HepG2 (cell line): ENCODE measurements around the gene GLYR1. TPM values are rescaled to one million over a fixed set of nuclear protein-coding genes. Genes with fewer than 3 reads are reported as not detected.

Experiments used
- ATAC-seq: fragments of 200-7000 bp; cut with Tn5 transposase; 3 replicates; pipeline ENCODE4 v1.9.1; 2020; ENCODE audit warnings: mild to moderate bottlenecking, moderate library complexity
- BruUV-seq: library from RNA; stranded (reverse); fragments of 400-500 nt; replicated peaks from 2 replicates; lab custom pipeline; 2021; lab: Mats Ljungman, UMichigan
- CTCF ChIA-PET: fragments of 300-600 bp; formaldehyde crosslinking; extraction: SDS; loops from one replicate; lab custom pipeline; 2021; ENCODE audit warnings: low total read pairs, inconsistent platforms, low intra/inter-chr PET ratio; lab: Yijun Ruan, JAX
- POLR2A ChIA-PET: fragments of 350-600 bp; sonication (Branson Sonifier 250); formaldehyde crosslinking; loops from one replicate; lab custom pipeline; 2020; ENCODE audit warnings: antibody characterized with exemption, inconsistent platforms; lab: Yijun Ruan, JAX
- DNase-seq: peaks from one replicate; pipeline ENCODE4 v3.0.0-alpha.2; 2015; ENCODE audit warnings: low spot score
- FAIRE-seq: peaks from 3 replicates; lab custom pipeline; 2011; peaks lifted over from hg19 to GRCh38; lab: Jason Lieb, UNC
- H2AFZ ChIP-seq: one replicate; pipeline ENCODE4 v1.6.1; 2011; ENCODE audit warnings: low read length, inconsistent platforms
- H3K27ac ChIP-seq: fragments of 300-600 bp; 3 replicates; pipeline ENCODE4 v1.8.0; 2011; ENCODE audit warnings: mixed run types, mild to moderate bottlenecking, mixed read lengths, low read length, inconsistent platforms; ENCODE audit not compliant: insufficient read depth; ENCODE audit errors: extremely low read length
- H3K27me3 ChIP-seq, 2 experiments: fragments of 200-600 bp in 1 of 2; 2 replicates in 1 of 2; 3 replicates in 1 of 2; pipeline versions ENCODE4 v1.6.0 to v1.8.0; 2011; ENCODE audit warnings: low read length in 2 of 2, mild to moderate bottlenecking in 2 of 2, moderate library complexity in 2 of 2, inconsistent platforms in 1 of 2; ENCODE audit not compliant: insufficient read depth in 2 of 2, control insufficient read depth in 1 of 2
- H3K36me3 ChIP-seq, 2 experiments: fragments of 200-600 bp in 1 of 2; replicated peaks in 1 of 2; 2 replicates in 1 of 2; 3 replicates in 1 of 2; pipeline versions ENCODE4 v1.5.1 to v1.8.0; 2011; ENCODE audit warnings: low read length in 2 of 2, inconsistent platforms in 1 of 2; ENCODE audit not compliant: insufficient read depth in 2 of 2, control insufficient read depth in 1 of 2
- H3K4me1 ChIP-seq: 2 replicates; pipeline ENCODE4 v1.5.1; 2012; ENCODE audit warnings: low read length, inconsistent platforms; ENCODE audit not compliant: insufficient read depth
- H3K4me2 ChIP-seq: 2 replicates; pipeline ENCODE4 v1.6.0; 2011; ENCODE audit warnings: low read depth, low read length, inconsistent platforms
- H3K4me3 ChIP-seq, 3 experiments: fragments of 200-600 bp in 1 of 3; sonication (generic), shearing (Covaris generic) in 1 of 3; replicated peaks in 1 of 3; 2 replicates each; pipeline ENCODE4 v1.5.1; 2011 to 2016; ENCODE audit warnings: low read length in 3 of 3, inconsistent platforms in 2 of 3, low read depth in 2 of 3, mild to moderate bottlenecking in 2 of 3, control low read depth in 1 of 3, mixed read lengths in 1 of 3; ENCODE audit not compliant: insufficient read depth in 1 of 3
- H3K79me2 ChIP-seq: one replicate; pipeline ENCODE4 v1.6.1; 2011; ENCODE audit warnings: low read length, inconsistent platforms; ENCODE audit not compliant: insufficient read depth
- H3K9ac ChIP-seq: 2 replicates; pipeline ENCODE4 v1.6.0; 2011; ENCODE audit warnings: mild to moderate bottlenecking, low read depth, low read length, inconsistent platforms; ENCODE audit not compliant: insufficient read depth
- H3K9me3 ChIP-seq: 2 replicates; pipeline ENCODE4 v1.5.1; 2012; ENCODE audit warnings: mild to moderate bottlenecking, low read length
- H4K20me1 ChIP-seq: 2 replicates; pipeline ENCODE4 v1.6.0; 2011; ENCODE audit warnings: inconsistent platforms, mild to moderate bottlenecking, low read length, moderate library complexity; ENCODE audit not compliant: insufficient read depth
- ATF2 ChIP-seq: sonication (generic); formaldehyde crosslinking; IDR thresholded peaks from 2 replicates; pipeline ENCODE4 v1.4.0; 2020; ENCODE audit warnings: missing genetic modification reagents
- CENPT ChIP-seq: sonication (generic); formaldehyde crosslinking; IDR thresholded peaks from 2 replicates; pipeline ENCODE4 v1.8.0; 2022; ENCODE audit warnings: low read depth, mild to moderate bottlenecking, moderate library complexity, missing genetic modification reagents
- HDAC2 ChIP-seq: sonication (generic); formaldehyde crosslinking; IDR thresholded peaks from 2 replicates; pipeline ENCODE4 v1.4.0; 2020; ENCODE audit warnings: missing genetic modification reagents
- HNRNPK ChIP-seq: fragments of 200-400 bp; formaldehyde crosslinking; IDR thresholded peaks from 2 replicates; pipeline ENCODE4 v1.6.1; 2018; ENCODE audit warnings: low read length, low read depth, moderate library complexity, mild to moderate bottlenecking; ENCODE audit not compliant: poor library complexity, severe bottlenecking
- KIAA2018 ChIP-seq: sonication (generic); formaldehyde crosslinking; IDR thresholded peaks from 2 replicates; pipeline ENCODE4 v1.5.0; 2020; ENCODE audit warnings: mild to moderate bottlenecking, missing genetic modification reagents, borderline replicate concordance
- POGK ChIP-seq: sonication (generic); formaldehyde crosslinking; conservative IDR thresholded peaks from 2 replicates; pipeline ENCODE4 v1.8.0; 2022; ENCODE audit warnings: mild to moderate bottlenecking, moderate library complexity, missing genetic modification reagents
- RARG ChIP-seq: sonication (generic); formaldehyde crosslinking; IDR thresholded peaks from 2 replicates; pipeline ENCODE4 v1.4.0; 2020; ENCODE audit warnings: low read depth, mild to moderate bottlenecking, missing genetic modification reagents
- SAFB2 ChIP-seq: sonication (generic); formaldehyde crosslinking; IDR thresholded peaks from 2 replicates; pipeline ENCODE4 v1.5.1; 2020; ENCODE audit warnings: missing genetic modification reagents, low read depth, mild to moderate bottlenecking, borderline replicate concordance
- SMAD1 ChIP-seq: sonication (generic); formaldehyde crosslinking; IDR thresholded peaks from 2 replicates; pipeline ENCODE4 v1.4.0; 2020; ENCODE audit warnings: missing genetic modification reagents, low read depth, mild to moderate bottlenecking, borderline replicate concordance
- THAP11 ChIP-seq: IDR thresholded peaks from 2 replicates; pipeline ENCODE4 v1.6.1; 2016; ENCODE audit warnings: missing biosample characterization, missing genetic modification reagents
- ZMYM2 ChIP-seq: sonication (generic); formaldehyde crosslinking; IDR thresholded peaks from 2 replicates; pipeline ENCODE4 v1.8.0; 2022; ENCODE audit warnings: mild to moderate bottlenecking, missing genetic modification reagents
- ZNF468 ChIP-seq: sonication (generic); formaldehyde crosslinking; IDR thresholded peaks from 2 replicates; pipeline ENCODE4 v1.8.0; 2022; ENCODE audit warnings: mild to moderate bottlenecking, moderate library complexity, missing genetic modification reagents
- ZNF605 ChIP-seq: sonication (generic); formaldehyde crosslinking; IDR thresholded peaks from 2 replicates; pipeline ENCODE4 v1.8.0; 2022; ENCODE audit warnings: mild to moderate bottlenecking, missing genetic modification reagents
- WGBS: methylation state at CpG from one replicate; pipeline ENCODE4 v1.1.6; 2017; ENCODE audit warnings: low lambda C conversion rate; 5-methylcytosine and 5-hydroxymethylcytosine counted together
- in situ Hi-C: cut with HindIII; loops from 2 replicates; pipeline ENCODE4 v1.10.0; 2017; ENCODE audit warnings: low pct_unique_long_range_greater_than_20kb; ENCODE audit not compliant: extremely low pct_ligation_motif_present
- intact Hi-C: fragments of 100-400 bp; cut with micrococcal nuclease; formaldehyde crosslinking; loops from one replicate; pipeline ENCODE4 v1.10.0; 2022; ENCODE audit not compliant: unreplicated experiment
- polyA plus RNA-seq, 8 experiments: library from polyadenylated mRNA; depleted of rRNA in 3 of 8; stranded (reverse) in 7 of 8; unstranded in 1 of 8; fragments of >200 nt; fragmentation: Illumina TruSeq in 4 of 8; extraction: Trizol in 4 of 8; gene quantifications; 2 replicates each; pipeline versions ENCODE4 v1.2.1 to v1.2.3, GENCODE V29; 2011 to 2016; ENCODE audit warnings: low read depth in 4 of 8, missing spikeins in 1 of 8, mixed read lengths in 1 of 8; ENCODE audit not compliant: insufficient read depth in 1 of 8
- total RNA-seq, 5 experiments: library from RNA; depleted of rRNA; stranded (reverse); fragments of >200 nt; fragmentation: Illumina TruSeq; extraction: Trizol; gene quantifications; 2 replicates each; pipeline ENCODE4 v1.2.3, GENCODE V29; 2016; ENCODE audit warnings: low read depth in 1 of 5

Gene GLYR1
- total and polyA plus RNA-seq, 2 of the 13 experiments (the other 11 are each of a cell fraction or from before 2014, with no cell fraction given): 28.3 to 48.7 TPM

GRCh38 chr16:4826526-4826925 lies 20.6 kb downstream of the GLYR1 start (continued):
- TF ChIP-seq KIAA2018 (CRISPR knock-in tag) (no peak), ZNF468 (no peak), THAP11 (no peak)

GRCh38 chr16:4825196-4825595 lies 21.9 kb downstream of the GLYR1 start:
- no peaks in the 10 kb centered on the region for H4K20me1 ChIP-seq
- peaks cover 32 to 78% of the 10 kb centered on the region in 2 experiments for H3K36me3 ChIP-seq
- no peaks in the 10 kb centered on the region for H3K9me3 ChIP-seq
- DNase-seq (no peak), FAIRE-seq (no peak), ATAC-seq (no peak)
- no peak overlapping the region for H3K4me3 ChIP-seq
- BruUV-seq: no TSS peak
- H2AFZ ChIP-seq: no peak overlapping the region
- H3K27me3 ChIP-seq: no peaks in the 10 kb centered on the region
- in situ Hi-C loops: no loop called here
- WGBS: 96% methylated on average over 8 of the region's 8 CpGs
- H3K9ac ChIP-seq: no peak overlapping the region
- H3K4me2 ChIP-seq: no peak overlapping the region
- ChIA-PET POLR2A (no interaction called here), CTCF (no interaction called here)
- no peak overlapping the region for H3K27ac ChIP-seq
- intact Hi-C loops: no loop called here
- no peaks in the 10 kb centered on the region for H3K79me2 ChIP-seq
- H3K4me1 ChIP-seq: no peaks in the 10 kb centered on the region
- no peak for TF ChIP-seq CENPT
- TF ChIP-seq POGK (CRISPR knock-in tag): no peak
- no peak for TF ChIP-seq HNRNPK
- no peak for TF ChIP-seq ZMYM2 (CRISPR knock-in tag)
- TF ChIP-seq SMAD1 (CRISPR knock-in tag): no peak
- TF ChIP-seq RARG (CRISPR knock-in tag): no peak
- no peak for TF ChIP-seq HDAC2 (CRISPR knock-in tag)
- TF ChIP-seq ZNF605 (CRISPR knock-in tag): no peak
- no peak for TF ChIP-seq ATF2 (CRISPR knock-in tag)
- no peak for TF ChIP-seq SAFB2
